ENCODE data around the gene KIF17. TPM values are rescaled to one million over a fixed set of nuclear protein-coding genes. Genes with fewer than 3 reads are reported as not detected.

The KIF17 gene
- total and polyA plus RNA-seq, 4 donors: 4.1 to 9.6 (median 5.9) TPM

GRCh38 chr1:20713440-20713839 lies 4.4 kb downstream of the KIF17 start:
- peaks cover 0 to 4% (median 0%) of the 10 kb centered on the region in 5 donors for H3K4me1 ChIP-seq (ENCODE audit: control insufficient read depth in 5 of 5, insufficient read depth in 5 of 5, low read length in 5 of 5)
- peaks cover 0 to 7% (median 5%) of the 10 kb centered on the region in 3 donors for H3K27me3 ChIP-seq (ENCODE audit: control insufficient read depth in 3 of 3, insufficient read depth in 3 of 3, low read length in 2 of 3)
- H3K9me3 ChIP-seq (ENCODE audit: control insufficient read depth in 4 of 4, insufficient read depth in 3 of 4, low read length in 3 of 4): no peaks in the 10 kb centered on the region

GRCh38 chr1:20712215-20712577 lies 5.6 kb downstream of the KIF17 start:
- Histone ChIP-seq H3K27me3 (ENCODE audit: control insufficient read depth in 3 of 3, insufficient read depth in 3 of 3, low read length in 2 of 3) (peaks cover 0 to 6% (median 5%) of the 10 kb centered on the region in 3 donors), H3K27ac (ENCODE audit: low read depth in 1 of 2, low read length in 1 of 2) (no peak overlapping the region), H3K9ac (ENCODE audit: insufficient read depth in 1 of 2, low read length in 2 of 2) (no peak overlapping the region), H3K4me1 (ENCODE audit: control insufficient read depth in 5 of 5, insufficient read depth in 5 of 5, low read length in 5 of 5) (peaks cover 0 to under 1% (median 0%) of the 10 kb centered on the region in 5 donors), H3K9me3 (ENCODE audit: control insufficient read depth in 4 of 4, insufficient read depth in 3 of 4, low read length in 3 of 4) (no peaks in the 10 kb centered on the region), H3K36me3 (ENCODE audit: control insufficient read depth in 4 of 4, insufficient read depth in 4 of 4, low read length in 4 of 4) (no peaks in the 10 kb centered on the region), H3K4me3 (no peak overlapping the region)
- ATAC-seq (ENCODE audit: insufficient read depth, low FRiP score): no peak
- 87 to 96% methylated on average over 6 of the region's 6 CpGs for WGBS, 2 donors
- peak in 2 of 3 donors; percentile 19 to 25 for DNase-seq
- TF ChIP-seq, protein P1, sequence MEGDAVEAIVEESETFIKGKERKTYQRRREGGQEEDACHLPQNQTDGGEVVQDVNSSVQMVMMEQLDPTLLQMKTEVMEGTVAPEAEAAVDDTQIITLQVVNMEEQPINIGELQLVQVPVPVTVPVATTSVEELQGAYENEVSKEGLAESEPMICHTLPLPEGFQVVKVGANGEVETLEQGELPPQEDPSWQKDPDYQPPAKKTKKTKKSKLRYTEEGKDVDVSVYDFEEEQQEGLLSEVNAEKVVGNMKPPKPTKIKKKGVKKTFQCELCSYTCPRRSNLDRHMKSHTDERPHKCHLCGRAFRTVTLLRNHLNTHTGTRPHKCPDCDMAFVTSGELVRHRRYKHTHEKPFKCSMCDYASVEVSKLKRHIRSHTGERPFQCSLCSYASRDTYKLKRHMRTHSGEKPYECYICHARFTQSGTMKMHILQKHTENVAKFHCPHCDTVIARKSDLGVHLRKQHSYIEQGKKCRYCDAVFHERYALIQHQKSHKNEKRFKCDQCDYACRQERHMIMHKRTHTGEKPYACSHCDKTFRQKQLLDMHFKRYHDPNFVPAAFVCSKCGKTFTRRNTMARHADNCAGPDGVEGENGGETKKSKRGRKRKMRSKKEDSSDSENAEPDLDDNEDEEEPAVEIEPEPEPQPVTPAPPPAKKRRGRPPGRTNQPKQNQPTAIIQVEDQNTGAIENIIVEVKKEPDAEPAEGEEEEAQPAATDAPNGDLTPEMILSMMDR (IDR thresholded peaks at IDR 0.05; ENCODE audit: control extremely low read depth, extremely low read depth): no peak

More at GRCh38 chr1:20713440-20713839, 4.4 kb downstream of the KIF17 start:
- ATAC-seq (ENCODE audit: insufficient read depth, low FRiP score): no peak
- Histone ChIP-seq H3K27ac (ENCODE audit: low read depth in 1 of 2, low read length in 1 of 2) (no peak overlapping the region), H3K36me3 (ENCODE audit: control insufficient read depth in 4 of 4, insufficient read depth in 4 of 4, low read length in 4 of 4) (no peaks in the 10 kb centered on the region), H3K9ac (ENCODE audit: insufficient read depth in 1 of 2, low read length in 2 of 2) (no peak overlapping the region), H3K4me3 (no peak overlapping the region)
- 83 to 91% methylated on average over 6 of the region's 6 CpGs for WGBS, 2 donors
- TF ChIP-seq, protein P1 (IDR thresholded peaks at IDR 0.05; ENCODE audit: control extremely low read depth, extremely low read depth): no peak
- DNase-seq: no peak

- Histone ChIP-seq H3K4me1 (ENCODE audit: control insufficient read depth in 5 of 5, insufficient read depth in 5 of 5, low read length in 5 of 5) (no peaks in the 10 kb centered on the region), H3K9me3 (ENCODE audit: control insufficient read depth in 4 of 4, insufficient read depth in 3 of 4, low read length in 3 of 4) (no peaks in the 10 kb centered on the region), H3K27me3 (ENCODE audit: control insufficient read depth in 3 of 3, insufficient read depth in 3 of 3, low read length in 2 of 3) (peaks cover 0 to 3% (median 3%) of the 10 kb centered on the region in 3 donors), H3K36me3 (ENCODE audit: control insufficient read depth in 4 of 4, insufficient read depth in 4 of 4, low read length in 4 of 4) (no peaks in the 10 kb centered on the region), H3K9ac (ENCODE audit: insufficient read depth in 1 of 2, low read length in 2 of 2) (no peak overlapping the region), H3K4me3 (no peak overlapping the region), H3K27ac (ENCODE audit: low read depth in 1 of 2, low read length in 1 of 2) (no peak overlapping the region)
- DNase-seq (no peak), ATAC-seq (ENCODE audit: insufficient read depth, low FRiP score) (no peak)
- TF ChIP-seq, protein P1 (IDR thresholded peaks at IDR 0.05; ENCODE audit: control extremely low read depth, extremely low read depth): no peak
- 75 to 80% methylated on average over 29 of the region's 29 CpGs for WGBS, 2 donors
Measured at GRCh38 chr1:20711285-20712214, 6.3 kb downstream of the KIF17 start.

Measured in lung (tissue), 12 donors.